ES-I3 (cell line): ENCODE measurements around the gene COPB2.

ENCODE experiments used
- H3K36me3 ChIP-seq: 2 replicates; pipeline ENCODE4 v1.6.1; 2013; ENCODE audit warnings: mild to moderate bottlenecking, low read length, control low read depth, moderate library complexity; ENCODE audit not compliant: insufficient read depth
- H3K4me1 ChIP-seq: 2 replicates; pipeline ENCODE4 v1.6.1; 2013; ENCODE audit warnings: mild to moderate bottlenecking, control low read depth, low read length; ENCODE audit not compliant: insufficient read depth
- H3K9ac ChIP-seq: 2 replicates; pipeline ENCODE4 v1.6.1; 2013; ENCODE audit warnings: low read depth, mild to moderate bottlenecking, low read length, moderate library complexity
- H3K9me3 ChIP-seq: 2 replicates; pipeline ENCODE4 v1.6.1; 2013; ENCODE audit warnings: mild to moderate bottlenecking, low read length, moderate library complexity; ENCODE audit not compliant: control insufficient read depth, insufficient read depth

Gene COPB2

GRCh38 chr3:139327231-139327630 is 62.2 kb downstream of the COPB2 start:
- no peak overlapping the region for H3K9ac ChIP-seq
- H3K9me3 ChIP-seq: no peaks in the 10 kb centered on the region
- no peaks in the 10 kb centered on the region for H3K36me3 ChIP-seq
- H3K4me1 ChIP-seq: no peaks in the 10 kb centered on the region

- Histone ChIP-seq H3K9me3 (no peaks in the 10 kb centered on the region), H3K36me3 (no peaks in the 10 kb centered on the region), H3K4me1 (no peaks in the 10 kb centered on the region), H3K9ac (no peak overlapping the region)
Observed at GRCh38 chr3:139326707-139327106, 62.7 kb downstream of the COPB2 start.

GRCh38 chr3:139326131-139326530 is 63.3 kb downstream of the COPB2 start:
- H3K4me1 ChIP-seq: no peaks in the 10 kb centered on the region
- H3K9ac ChIP-seq: no peak overlapping the region
- H3K36me3 ChIP-seq: no peaks in the 10 kb centered on the region
- no peaks in the 10 kb centered on the region for H3K9me3 ChIP-seq

GRCh38 chr3:139325551-139325950 is 63.9 kb downstream of the COPB2 start:
- Histone ChIP-seq H3K36me3 (no peaks in the 10 kb centered on the region), H3K9me3 (no peaks in the 10 kb centered on the region), H3K4me1 (0 out of 2 replicates have a peak, but pooled peaks cover under 1% of the 10 kb centered on the region), H3K9ac (no peak overlapping the region)

GRCh38 chr3:139324456-139324855 is 65.0 kb downstream of the COPB2 start:
- Histone ChIP-seq H3K36me3 (no peaks in the 10 kb centered on the region), H3K9me3 (no peaks in the 10 kb centered on the region), H3K9ac (no peak overlapping the region), H3K4me1 (peaks cover 8% of the 10 kb centered on the region; the same call in 1 of the 2 replicates)

GRCh38 chr3:139323146-139323545 is 66.3 kb downstream of the COPB2 start:
- H3K36me3 ChIP-seq: no peaks in the 10 kb centered on the region
- H3K9ac ChIP-seq: no peak overlapping the region
- peaks cover 8% of the 10 kb centered on the region; the same call in 1 of the 2 replicates for H3K4me1 ChIP-seq
- H3K9me3 ChIP-seq: no peaks in the 10 kb centered on the region

- Histone ChIP-seq H3K9ac (no peak overlapping the region), H3K9me3 (no peaks in the 10 kb centered on the region), H3K36me3 (no peaks in the 10 kb centered on the region), H3K4me1 (peaks cover 8% of the 10 kb centered on the region; the same call in 1 of the 2 replicates)
Observed at GRCh38 chr3:139322346-139322745, 67.1 kb downstream of the COPB2 start.

- H3K9me3 ChIP-seq: no peaks in the 10 kb centered on the region
- peaks cover 8% of the 10 kb centered on the region; the same call in 1 of the 2 replicates for H3K4me1 ChIP-seq
- H3K36me3 ChIP-seq: no peaks in the 10 kb centered on the region
- no peak overlapping the region for H3K9ac ChIP-seq
Observed at GRCh38 chr3:139320551-139321309, 68.7 kb downstream of the COPB2 start.

- no peak overlapping the region for H3K9ac ChIP-seq
- H3K9me3 ChIP-seq: no peaks in the 10 kb centered on the region
- H3K4me1 ChIP-seq: peaks cover 8% of the 10 kb centered on the region; the same call in 1 of the 2 replicates
- no peaks in the 10 kb centered on the region for H3K36me3 ChIP-seq
Observed at GRCh38 chr3:139319428-139320402, 69.7 kb downstream of the COPB2 start.

- no peak overlapping the region for H3K9ac ChIP-seq
- H3K9me3 ChIP-seq: no peaks in the 10 kb centered on the region
- no peaks in the 10 kb centered on the region for H3K36me3 ChIP-seq
- H3K4me1 ChIP-seq: peaks cover 8% of the 10 kb centered on the region; the same call in 1 of the 2 replicates
Observed at GRCh38 chr3:139318826-139319225, 70.6 kb downstream of the COPB2 start.

- no peak overlapping the region for H3K9ac ChIP-seq
- peaks cover 8% of the 10 kb centered on the region; the same call in 1 of the 2 replicates for H3K4me1 ChIP-seq
- no peaks in the 10 kb centered on the region for H3K36me3 ChIP-seq
- no peaks in the 10 kb centered on the region for H3K9me3 ChIP-seq
Observed at GRCh38 chr3:139318431-139318816, 71.0 kb downstream of the COPB2 start.

- Histone ChIP-seq H3K36me3 (no peaks in the 10 kb centered on the region), H3K9me3 (no peaks in the 10 kb centered on the region), H3K9ac (no peak overlapping the region), H3K4me1 (peaks cover 8% of the 10 kb centered on the region)
Observed at GRCh38 chr3:139317660-139318430, 71.6 kb downstream of the COPB2 start.

GRCh38 chr3:139317215-139317614 is 72.2 kb downstream of the COPB2 start:
- no peaks in the 10 kb centered on the region for H3K36me3 ChIP-seq
- no peaks in the 10 kb centered on the region for H3K9me3 ChIP-seq
- H3K9ac ChIP-seq: no peak overlapping the region
- peaks cover 8% of the 10 kb centered on the region for H3K4me1 ChIP-seq

- Histone ChIP-seq H3K4me1 (peaks cover 9% of the 10 kb centered on the region; the same call in 1 of the 2 replicates), H3K36me3 (no peaks in the 10 kb centered on the region), H3K9ac (no peak overlapping the region)
Observed at GRCh38 chr3:139313921-139314320, 75.5 kb downstream of the COPB2 start.

More at GRCh38 chr3:139313921-139314320, 75.5 kb downstream of the COPB2 start:
- H3K9me3 ChIP-seq: no peaks in the 10 kb centered on the region
